GM12873 (cell line): ENCODE measurements around the gene CLMN.

Experiments
- CTCF ChIP-seq: IDR thresholded peaks from 2 replicates; pipeline ENCODE4 v1.5.1; 2012; ENCODE audit warnings: low read depth, mild to moderate bottlenecking, moderate library complexity, low read length, control low read depth; ENCODE audit not compliant: insufficient read depth; ENCODE audit errors: missing control alignments

CLMN gene, protein sequence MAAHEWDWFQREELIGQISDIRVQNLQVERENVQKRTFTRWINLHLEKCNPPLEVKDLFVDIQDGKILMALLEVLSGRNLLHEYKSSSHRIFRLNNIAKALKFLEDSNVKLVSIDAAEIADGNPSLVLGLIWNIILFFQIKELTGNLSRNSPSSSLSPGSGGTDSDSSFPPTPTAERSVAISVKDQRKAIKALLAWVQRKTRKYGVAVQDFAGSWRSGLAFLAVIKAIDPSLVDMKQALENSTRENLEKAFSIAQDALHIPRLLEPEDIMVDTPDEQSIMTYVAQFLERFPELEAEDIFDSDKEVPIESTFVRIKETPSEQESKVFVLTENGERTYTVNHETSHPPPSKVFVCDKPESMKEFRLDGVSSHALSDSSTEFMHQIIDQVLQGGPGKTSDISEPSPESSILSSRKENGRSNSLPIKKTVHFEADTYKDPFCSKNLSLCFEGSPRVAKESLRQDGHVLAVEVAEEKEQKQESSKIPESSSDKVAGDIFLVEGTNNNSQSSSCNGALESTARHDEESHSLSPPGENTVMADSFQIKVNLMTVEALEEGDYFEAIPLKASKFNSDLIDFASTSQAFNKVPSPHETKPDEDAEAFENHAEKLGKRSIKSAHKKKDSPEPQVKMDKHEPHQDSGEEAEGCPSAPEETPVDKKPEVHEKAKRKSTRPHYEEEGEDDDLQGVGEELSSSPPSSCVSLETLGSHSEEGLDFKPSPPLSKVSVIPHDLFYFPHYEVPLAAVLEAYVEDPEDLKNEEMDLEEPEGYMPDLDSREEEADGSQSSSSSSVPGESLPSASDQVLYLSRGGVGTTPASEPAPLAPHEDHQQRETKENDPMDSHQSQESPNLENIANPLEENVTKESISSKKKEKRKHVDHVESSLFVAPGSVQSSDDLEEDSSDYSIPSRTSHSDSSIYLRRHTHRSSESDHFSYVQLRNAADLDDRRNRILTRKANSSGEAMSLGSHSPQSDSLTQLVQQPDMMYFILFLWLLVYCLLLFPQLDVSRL

GRCh38 chr14:95319312-95320077 is at the start of gene CLMN:
Gene CLMN (minus strand): TSS chr14:95319908. CDS start chr14:95319792, 116 bp downstream.
- no peak for TF ChIP-seq CTCF

- no peak for TF ChIP-seq CTCF
Observed at GRCh38 chr14:95365401-95365800, 45.7 kb upstream of the CLMN start.

DNA sequence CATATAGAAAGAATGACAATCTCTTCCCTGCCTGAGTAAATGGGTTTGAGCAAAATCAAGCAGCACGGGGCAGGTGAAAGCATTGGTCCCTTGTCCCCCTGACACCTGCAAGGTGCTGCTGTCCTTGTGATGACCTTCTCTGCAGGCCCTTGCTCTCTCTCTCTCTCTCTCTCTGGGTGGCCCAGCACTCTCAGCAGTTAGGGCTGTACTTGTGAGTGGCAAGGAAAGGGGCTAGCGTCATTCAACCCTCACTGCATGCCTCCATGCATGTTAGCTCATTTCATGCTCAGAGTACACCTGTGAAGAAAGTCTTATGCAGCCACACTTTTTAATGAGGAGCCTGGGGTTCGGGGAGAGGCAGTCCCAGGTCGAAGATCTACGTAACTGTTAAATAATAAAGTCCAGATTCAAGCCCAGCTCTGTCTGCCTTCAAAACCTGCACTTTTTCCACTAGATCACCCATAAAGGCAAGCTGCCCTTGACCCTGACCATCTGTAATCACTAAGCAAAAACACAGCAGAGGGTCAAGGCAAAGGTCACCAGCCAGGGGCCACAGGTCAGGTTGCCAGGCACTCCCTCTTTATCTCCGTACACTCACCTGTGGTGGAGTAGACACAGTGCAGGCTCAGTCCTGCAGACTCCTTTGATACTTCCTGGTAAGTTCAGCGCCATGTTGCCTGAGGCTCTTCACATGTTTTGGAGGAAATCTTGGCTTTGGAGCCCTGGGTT is 44.9 kb upstream of the CLMN start:
- no peak for TF ChIP-seq CTCF

DNA sequence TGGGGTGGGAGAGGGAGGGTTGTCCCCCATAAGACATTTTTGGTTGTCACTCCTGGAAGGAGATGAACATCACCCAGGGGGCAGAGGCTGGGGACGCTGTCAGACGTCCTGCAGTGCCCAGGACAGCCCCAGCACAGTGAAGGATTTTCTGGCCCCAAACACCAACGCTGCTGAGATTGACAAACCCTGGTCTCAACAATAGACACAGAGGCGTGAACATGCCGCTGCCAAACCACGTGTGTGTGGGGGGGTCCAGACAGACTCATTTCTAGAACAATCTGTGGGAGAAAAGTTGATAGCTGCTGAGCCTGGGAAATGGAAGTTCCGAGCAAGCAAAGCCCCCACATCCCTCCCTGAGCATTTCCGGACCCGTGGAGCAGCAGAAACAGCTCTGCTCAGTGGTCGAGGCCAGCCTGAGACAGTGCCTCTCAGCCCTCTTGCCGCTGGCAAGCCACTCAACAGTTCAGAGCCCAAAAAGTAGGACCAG is 43.8 kb upstream of the CLMN start:
- no peak for TF ChIP-seq CTCF

- no peak for TF ChIP-seq CTCF
Observed at GRCh38 chr14:95362138-95362494, 42.4 kb upstream of the CLMN start.

- TF ChIP-seq CTCF: peak; percentile 91
Observed at GRCh38 chr14:95361373-95362137, 41.8 kb upstream of the CLMN start.
